NCI-H510A treated with DMSO at 0.1 percent for 48 hours (cell line): ENCODE results near the gene RNASE11.
"Not testable (repeated sequence)": the region's sequence is repeated elsewhere in the genome, so short reads cannot be mapped to it uniquely, and the experiment has no call there.

Experiments used
- DNase-seq: peaks from one replicate; lab custom pipeline; 2025; lab: John Stamatoyannopoulos, UW

RNASE11 gene

DNA sequence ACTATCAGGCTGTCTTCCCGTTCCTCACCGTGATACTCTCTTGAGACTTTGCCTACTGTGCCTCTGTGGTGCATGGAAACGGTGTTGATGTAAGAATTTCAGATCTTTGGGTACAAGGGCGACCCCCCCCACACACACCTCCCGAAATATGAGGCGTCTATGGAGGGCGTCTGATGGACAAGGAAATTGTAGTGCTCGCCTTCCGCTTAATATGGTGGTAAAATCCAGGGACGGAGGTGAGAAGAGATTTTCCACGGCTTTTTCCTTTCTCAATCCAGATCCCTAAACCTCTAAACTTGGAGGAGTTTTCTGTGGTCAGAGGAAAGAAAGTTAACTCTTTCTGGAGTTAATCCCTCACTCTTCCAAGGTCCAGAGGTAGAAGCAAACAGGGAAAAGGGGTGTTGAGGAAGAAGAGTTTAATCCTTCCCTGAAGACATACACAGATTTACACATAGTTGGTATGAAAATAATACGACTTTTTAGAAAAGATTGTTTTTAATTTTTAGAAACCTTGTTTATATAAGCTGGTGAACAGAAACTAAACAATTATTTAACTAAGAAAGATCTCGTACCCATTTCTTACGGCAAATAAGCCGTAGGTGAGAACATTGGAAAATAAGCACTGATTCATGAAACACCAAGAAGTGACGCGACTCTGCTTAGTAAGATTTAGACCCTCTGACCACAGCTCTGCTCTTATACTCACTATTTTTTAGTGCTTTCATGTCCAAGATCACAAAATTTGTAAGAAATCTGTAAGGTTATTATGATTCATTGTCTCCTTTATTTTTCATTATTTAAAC is 26.4 kb upstream of the RNASE11 start:
- peak; percentile 54 for DNase-seq

DNA sequence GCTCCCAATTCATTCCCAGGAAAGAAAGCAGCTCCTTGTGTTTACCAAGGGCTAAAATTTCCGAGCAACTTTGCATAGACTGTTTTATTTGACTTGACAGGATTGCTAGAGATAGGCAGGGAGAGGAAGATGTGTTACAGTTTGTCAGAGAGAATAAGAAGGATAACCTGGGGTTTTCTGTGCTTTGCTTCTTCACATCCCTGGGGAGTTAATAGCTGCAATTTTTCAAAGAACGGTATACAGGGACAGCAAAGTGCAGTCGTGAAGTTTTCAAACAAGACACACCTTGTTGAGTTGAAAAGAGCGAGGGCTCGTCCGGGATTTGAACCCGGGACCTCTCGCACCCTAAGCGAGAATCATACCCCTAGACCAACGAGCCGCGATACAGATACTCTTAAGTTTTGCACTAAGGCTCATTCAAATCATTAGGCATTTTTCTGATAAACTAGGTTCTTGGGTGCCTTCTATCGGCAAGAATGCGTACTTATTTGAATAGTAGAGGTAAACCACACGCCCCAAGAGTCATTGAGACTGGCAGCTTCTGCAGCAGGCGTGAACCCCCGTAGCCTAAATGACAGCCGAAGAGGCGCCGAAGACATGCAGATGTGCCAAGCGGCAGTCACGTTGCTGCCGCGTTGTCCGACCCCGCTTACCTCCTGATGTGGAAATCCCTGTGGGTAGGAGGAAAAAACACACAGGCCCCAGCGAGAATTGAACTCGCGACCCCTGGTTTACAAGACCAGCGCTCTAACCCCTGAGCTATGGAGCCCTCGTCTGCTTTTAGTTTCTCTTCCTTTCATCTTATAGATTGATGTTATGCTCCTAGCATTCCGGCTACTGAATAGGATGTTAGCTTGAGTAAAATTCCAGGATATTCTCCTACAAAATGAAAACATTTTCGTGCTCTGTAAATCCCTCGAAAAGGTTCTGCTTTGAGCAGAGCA is 25.6 kb upstream of the RNASE11 start:
- DNase-seq = peak; percentile 99

DNA sequence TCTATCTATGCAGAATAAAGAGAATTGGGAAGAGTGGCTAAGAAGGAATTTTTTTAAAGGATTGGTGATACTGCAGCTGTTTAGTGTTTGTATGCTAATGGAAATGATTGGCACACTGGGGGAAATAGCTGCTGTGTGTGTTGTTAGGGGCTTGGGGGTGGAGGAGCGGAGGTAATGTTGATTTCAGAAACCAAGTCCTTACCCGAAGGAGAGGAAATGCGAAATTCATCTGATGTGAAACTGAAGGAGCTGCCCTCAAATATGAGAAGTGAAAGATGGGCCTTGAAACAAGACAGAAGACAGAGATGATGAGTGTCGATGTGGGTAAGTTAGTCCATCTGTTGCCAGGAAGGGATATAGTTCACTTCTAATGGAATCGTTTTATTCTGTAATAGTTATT is 24.6 kb upstream of the RNASE11 start:
- no peak for DNase-seq

DNA sequence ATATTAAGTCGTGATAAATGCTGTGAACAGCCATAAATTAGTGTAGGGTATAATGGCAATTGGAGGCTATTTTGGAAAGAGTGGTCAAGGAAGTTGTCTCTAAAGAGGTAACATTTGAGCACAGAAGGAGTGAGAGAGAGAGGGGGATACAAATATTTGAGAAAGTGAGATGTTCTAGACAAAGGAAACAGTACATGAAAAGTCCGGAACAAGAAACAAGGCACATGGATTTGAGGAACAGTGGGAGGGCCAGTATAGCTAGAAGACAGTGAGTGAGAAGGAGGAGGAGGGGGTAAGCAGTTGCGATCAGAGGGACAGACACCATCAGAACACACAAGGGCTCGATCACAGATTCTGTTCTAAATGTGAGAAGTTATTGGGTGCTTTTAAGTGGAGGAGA is 23.5 kb upstream of the RNASE11 start:
- DNase-seq = no peak

DNA sequence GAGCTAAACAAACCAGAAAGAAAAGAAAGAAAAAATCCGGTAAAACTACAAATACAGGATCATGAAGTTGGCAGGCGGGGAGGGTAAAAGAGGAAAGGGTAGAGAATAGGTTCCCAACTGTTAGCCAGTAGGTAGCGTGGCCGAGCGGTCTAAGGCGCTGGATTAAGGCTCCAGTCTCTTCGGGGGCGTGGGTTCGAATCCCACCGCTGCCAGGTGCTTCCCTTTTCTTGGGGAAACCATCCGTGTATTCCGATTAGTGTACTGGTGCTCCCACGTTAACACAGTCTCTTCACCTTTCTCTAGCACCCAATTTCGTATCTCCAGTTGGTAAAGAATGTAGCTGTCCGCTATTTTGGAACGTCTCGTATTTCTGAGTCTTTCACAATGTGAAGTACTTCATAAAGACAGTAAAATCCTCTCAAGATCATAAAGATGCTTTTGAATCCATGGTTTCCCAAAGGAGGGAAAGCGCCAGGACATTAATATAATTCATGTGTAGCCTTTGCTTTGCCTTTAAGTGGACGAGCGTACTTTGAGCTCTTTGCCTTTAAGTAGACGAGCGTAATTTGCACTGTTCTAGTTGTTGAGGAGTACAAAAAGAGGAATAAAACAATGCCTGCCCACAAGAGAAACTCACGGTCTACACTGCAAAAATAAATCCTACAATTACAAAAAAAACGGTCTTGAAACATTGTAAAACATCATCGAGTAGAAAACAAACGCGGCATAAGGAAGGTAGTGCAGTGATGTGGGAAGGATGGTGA is 22.4 kb upstream of the RNASE11 start:
- DNase-seq = peak; percentile 67

DNA sequence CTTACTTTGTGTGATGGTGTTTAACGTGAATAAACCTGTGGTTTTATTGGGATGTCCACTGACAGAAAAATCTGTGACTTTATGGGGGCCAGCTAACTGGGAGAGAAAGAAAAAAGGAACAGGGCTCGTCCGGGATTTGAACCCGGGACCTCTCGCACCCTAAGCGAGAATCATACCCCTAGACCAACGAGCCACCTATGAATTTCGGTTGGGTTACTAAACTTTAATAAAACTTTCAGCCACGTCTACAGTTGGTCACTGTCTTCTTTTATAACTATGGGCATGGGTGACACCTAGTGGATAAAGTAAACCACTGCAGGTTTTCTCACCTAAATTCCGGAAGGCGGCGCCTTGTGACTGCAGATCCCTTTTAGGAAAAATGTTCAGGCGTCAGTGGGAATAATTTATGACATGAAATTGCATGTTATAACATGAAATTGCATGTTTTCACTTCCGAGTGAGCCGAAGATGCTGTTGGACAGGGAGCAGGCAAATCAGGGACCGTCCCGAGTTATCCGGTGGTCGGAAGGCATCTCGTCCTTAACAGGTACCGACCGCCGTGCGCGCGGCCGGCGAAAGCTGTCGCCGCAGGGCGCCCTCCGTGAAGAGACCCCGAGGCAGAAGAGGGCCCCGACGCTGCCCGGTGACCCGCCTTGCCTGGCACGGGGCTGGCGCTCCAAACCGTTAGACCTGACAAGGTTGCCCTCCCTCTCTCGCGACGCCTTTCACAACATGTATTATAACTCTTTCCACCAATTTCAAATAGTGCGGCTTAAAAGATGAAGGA is 21.6 kb upstream of the RNASE11 start:
- peak; percentile 94 for DNase-seq

DNA sequence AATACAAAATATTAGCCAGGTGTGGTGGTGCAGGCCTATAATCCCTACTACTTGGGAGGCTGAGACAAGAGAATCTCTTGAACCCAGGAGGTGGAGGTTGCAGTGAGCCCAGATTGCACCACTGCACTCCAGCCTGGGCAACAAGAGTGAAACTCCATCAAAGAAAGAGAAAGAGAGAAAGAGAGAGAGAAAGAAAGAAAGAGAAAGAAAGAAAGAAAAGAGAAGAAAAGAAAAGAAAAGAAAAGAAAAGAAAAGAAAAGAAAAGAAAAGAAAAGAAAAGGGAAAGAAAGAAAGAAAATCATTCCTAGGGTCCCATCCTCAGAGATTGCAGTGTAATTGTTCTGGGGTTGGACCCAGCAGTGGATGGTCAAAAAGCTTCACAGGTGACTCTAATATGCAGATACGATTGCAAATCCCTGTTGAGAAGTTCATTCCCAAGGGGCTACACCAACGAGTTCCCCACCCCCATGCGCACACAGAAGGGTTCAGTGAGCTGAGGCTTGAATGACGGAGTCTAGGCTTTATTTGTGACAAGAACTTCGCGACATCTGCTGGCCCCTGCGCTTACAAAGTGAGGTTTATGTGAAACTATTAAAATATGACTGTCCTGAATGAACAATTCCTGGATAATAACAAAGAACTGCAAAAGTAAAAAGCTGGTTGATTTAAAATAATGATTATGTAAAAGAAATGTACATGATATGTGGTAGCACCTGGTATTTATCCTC is 20.7 kb upstream of the RNASE11 start:
- no peak for DNase-seq

DNA sequence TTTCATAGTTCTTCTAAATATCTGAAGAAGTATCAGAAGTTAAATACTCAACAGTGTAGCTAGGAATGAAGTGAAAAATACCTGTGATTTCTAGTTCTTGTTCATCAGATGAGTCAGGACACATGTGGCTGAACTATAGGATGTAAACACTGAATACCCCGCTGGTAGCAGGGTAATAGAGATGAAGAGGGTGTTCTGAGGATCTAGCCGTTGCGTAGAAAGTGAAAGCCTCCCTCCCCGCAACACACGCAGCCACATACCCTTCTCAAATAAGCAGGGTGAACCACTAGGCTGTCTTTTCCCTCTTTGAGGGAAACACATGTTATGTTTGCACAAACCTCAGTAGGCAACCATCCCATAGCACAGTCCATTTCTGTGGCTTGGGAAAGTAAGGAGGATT is 19.8 kb upstream of the RNASE11 start:
- DNase-seq = no peak

DNA sequence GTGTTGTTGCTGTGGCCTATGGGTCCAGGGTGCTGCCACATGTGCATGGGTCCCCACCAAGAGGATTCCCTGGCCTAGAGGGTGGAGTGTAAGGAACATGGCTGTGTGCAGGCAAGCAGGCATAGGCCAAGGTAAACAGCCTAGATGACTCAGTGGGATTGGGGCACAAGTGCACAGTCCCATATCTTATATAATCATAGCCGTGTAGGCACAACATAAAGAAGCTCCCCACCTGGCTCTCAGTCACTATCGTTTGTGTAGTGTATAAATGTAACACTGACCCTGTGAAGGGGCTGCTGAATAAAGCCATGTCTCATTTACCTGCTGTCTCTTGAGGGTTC is 19.1 kb upstream of the RNASE11 start:
- DNase-seq = no peak

DNA sequence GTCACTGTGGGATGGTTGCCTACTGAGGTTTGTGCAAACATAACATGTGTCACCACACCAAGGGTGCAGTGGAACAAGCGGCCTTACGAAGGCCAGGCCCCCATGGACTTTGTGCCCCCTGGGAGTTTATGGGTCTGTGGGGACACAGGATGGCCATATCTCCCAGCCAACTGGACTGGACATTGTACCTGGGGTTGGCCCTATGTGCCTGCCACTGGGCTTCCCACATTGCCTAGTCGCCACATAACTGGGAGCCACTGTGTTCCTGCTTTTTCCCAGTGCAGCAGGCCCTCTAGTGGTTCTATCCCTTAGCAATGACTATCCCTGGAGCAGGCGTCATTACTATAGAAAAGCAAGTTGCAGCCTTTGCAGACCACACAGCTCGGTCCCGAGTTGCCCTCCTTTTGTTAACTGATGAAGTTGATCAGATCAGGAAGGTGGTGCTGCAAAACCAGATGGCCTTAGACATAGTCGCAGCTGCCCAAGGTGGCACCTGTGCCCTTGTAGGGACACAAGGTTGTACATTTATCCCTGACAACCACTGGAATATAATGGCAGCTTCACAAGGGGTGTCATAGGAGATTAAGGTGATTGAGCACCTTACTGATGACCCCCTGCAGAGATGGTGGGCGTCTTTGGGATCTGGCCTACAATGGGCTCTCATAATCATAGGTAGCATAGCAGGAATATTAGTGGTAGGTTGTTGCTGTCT is 18.5 kb upstream of the RNASE11 start:
- DNase-seq = peak; percentile 18

DNA sequence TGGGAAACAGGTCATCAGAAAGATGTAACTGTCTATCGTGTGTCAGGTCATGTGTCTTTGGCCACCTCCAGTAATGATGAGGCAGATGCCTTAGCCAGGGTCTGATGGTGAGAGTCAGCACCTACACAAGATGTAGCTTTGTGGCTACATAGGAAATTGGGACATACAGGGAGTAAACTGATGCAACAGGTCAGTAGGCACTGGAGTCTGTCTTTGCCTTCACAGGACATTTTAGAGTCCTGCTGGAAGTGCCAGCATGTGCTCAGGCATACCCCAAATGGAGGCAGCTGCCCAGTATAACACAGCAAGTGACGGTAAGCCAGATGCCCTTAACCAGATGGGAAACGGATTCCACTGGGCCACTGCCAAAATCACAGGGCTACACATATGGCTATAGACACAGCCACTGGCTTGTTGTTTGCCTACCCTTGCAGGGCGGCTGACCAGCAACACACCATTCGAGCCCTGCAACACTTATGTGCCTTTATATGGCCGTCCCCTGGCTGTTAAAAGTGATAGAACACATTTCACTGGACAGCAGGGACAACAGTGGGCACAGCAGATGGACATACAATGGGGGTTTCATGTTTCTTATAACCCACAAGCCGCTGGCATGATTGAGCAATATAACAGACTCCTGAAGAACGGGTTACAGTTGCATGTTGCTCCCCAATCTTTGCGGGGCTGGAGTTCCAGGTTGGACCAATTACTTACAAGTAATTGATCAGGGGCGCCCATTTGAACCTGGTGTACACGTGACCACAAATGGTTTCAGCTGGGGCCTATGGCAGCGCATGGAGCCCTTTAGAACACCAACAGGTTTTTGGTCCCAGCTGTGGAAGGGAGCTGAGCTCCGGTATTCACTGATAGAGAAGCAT is 16.3 kb upstream of the RNASE11 start:
- DNase-seq = no peak

DNA sequence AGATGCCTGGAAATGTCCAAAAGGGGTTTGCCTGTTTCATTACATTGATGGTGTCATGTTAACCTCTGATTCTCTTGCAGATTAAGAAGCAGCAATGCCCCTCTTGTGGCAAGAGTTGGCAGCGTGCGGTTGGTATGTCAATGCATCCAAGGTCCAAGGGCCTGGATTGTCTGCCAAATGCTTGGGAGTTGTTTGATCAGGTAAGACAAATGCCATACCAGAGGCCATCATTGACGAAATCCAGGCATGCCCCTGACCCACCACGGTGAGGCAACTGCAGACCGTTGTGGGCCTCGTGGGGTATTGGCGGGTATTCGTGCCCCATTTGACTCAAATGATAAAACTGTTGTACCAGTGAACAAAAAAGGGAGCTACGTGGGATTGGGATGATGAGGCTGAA is 14.8 kb upstream of the RNASE11 start:
- no peak for DNase-seq

DNA sequence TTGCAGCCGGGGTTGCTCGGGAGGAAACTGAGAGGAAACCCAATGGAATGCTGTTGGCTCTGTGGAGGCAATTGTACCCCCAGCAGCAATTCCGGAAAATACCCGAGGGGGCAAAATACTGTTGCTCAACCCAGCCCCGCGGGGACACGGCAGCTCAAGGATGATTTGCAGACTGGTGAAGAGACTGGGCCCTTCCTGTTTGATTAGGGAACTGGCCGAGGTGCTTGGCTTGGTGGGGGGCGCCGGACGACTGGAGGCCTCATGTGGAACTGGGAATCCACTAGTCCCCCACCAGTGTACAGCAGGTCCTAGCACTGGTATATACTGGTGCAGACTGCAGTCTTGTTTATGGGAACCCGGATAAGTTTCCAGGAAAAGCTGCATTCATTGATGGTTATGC is 13.7 kb upstream of the RNASE11 start:
- no peak for DNase-seq

DNA sequence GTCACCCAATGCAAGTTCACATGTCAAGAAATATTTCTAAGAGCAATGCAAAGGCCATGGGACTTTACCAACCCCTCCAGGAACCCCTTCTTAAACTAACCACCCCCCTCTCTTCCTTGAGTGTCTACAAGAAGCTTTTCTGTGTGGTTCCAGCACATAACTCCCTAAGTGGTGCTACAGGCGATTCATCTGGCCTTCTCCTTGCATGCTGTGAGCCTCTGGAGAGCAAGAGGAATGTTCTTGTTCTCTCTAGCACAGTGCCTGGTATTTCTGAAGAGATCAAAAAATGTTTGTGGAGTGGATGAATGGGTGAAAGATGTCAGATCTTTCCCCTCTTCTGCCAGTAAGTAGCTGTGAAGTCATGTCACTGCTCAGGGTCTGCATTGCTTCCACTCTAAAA is 9.3 kb upstream of the RNASE11 start:
- DNase-seq = no peak

DNA sequence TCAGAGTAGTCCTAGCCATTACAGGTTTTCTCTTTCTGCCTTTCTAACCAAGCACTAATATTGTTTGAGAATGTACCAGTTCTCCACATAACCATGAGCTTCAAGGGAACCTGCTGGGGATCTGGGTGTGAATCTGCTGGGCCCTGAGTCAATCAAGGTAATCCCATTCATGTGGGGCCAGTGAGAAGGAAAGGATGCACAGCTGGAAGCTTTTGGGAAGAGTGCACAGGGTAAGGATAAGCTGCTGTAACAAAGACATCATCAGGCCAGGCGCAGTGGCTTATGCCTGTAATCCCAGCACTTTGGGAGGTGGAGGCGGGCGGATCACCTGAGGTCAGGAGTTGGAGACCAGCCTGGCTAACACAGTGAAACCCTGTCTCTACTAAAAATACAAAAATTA is 7.9 kb upstream of the RNASE11 start:
- not testable (repeated sequence) for DNase-seq

DNA sequence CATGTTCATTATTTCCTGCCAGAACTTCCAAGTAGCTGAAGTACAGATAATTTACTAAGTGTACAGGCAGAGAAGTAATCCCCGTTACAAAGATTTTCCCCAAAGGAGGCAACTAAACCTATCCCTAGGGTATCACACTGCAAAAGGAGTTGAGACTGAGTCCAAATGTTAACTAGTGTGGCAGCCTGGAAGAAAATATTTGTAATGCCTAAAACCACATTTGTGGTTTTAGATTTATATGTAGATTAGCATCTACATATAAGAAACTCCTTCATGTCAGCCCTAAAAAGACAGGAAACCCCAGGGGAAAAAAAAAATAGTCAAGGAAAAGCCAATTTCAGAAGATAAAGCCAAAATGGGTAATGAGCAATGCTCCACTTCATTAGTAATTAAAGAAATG is 4.8 kb upstream of the RNASE11 start:
- DNase-seq = no peak

DNA sequence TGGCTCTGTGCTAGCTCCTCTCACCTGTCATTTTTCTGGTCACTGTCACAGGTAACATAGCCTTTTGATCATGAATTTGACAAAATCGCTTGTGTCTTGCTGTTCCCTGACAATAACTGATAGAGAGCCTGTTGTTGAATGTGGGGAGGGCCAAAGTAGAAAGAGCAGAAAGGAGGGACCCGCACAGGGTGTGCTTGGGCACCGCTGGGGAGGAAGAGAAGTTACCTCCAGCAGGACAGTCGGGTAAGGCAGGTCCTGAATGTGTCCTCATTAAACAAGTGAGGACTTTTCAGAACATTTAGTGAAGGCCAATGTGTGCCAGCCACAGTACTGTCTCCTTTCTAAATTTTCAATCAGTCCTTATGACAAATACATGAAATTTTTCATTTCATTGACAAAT is 3.4 kb upstream of the RNASE11 start, which contains the start of gene RNASE12:
RNASE12 (minus strand) TSS at position 142 of the 400 bp plus-strand sequence. CDS start 653 bp downstream, outside the sequence.
- DNase-seq = no peak

DNA sequence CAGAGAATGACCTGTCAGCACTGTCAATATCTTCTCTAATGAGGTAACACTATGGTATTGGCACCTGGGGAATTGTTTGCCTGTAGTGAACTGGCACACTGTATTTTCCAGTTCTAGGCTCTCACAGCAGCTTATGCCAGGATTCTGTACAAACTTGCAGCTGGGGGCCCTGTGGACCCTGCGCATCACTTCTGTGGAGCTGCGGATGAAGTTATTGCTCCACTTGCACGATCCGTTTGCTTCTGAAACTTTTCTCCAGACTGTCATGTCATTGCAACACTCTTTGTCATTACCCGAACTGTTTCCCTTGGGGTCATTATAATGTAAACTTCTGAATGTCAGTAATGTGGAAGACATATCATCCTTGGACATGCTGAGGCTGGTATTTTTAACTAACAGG is 3.9 kb downstream of the RNASE11 start:
- DNase-seq = no peak

DNA sequence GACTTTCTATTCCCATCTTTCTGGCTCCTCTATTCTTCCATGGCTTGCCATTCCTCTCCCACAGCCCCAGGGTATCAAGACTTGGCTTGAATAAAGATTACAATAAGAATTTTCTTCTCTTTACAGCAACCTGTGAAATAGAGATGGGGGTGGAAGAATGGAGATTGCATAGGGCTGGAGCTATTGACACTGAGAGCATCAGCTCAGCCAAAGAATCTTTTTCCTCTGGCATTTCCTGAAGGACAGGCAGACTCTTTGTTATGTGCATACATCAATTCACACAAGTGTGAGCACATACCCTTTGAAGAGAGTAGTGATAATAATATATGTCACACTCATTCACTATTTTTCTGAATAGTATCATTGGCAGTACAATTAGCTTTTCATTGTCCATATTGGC is 4.7 kb downstream of the RNASE11 start:
- DNase-seq = no peak
